ENCODE data around the gene IRAG1. TPM values are rescaled to one million over a fixed set of nuclear protein-coding genes. Genes with fewer than 3 reads are reported as not detected.
A peak's percentile ranks its signal among the peaks of the same experiment; 100 is the strongest.

The IRAG1 gene
- total RNA-seq, 1 experiment from 2014 or later: not detected

- Mint-ChIP-seq H3K36me3 (ENCODE audit: insufficient read depth, unreplicated experiment) (no peaks in the 10 kb centered on the region), H3K9me3 (ENCODE audit: unreplicated experiment) (no peaks in the 10 kb centered on the region), H3K27me3 (ENCODE audit: insufficient read depth, unreplicated experiment) (no peaks in the 10 kb centered on the region), H3K27ac (ENCODE audit: low read depth, unreplicated experiment) (peak overlapping the region; percentile 81), H3K4me1 (ENCODE audit: insufficient read depth, unreplicated experiment) (peaks cover 12% of the 10 kb centered on the region), H3K4me3 (ENCODE audit: unreplicated experiment) (no peak overlapping the region)
- BruUV-seq (replicated peaks): no TSS peak
- ChIA-PET POLR2A (interaction anchor here (0.9 to 1.5 kb wide), 3 partner anchors 113 to 253 kb away, joined by 3 to 5 read pairs (median 3); partner anchors contain the start of gene RNF141), CTCF (interaction anchor here (0.6 to 1.2 kb wide), 2 partner anchors 11 to 112 kb away, joined by 3 to 4 read pairs; no protein-coding TSS in a partner anchor)
- intact Hi-C loops (cut with micrococcal nuclease): no loop called here
- peak; percentile 38 for DNase-seq (ENCODE audit: unreplicated experiment)
- no peak for TF ChIP-seq CTCF (IDR thresholded peaks at IDR 0.05; ENCODE audit: unreplicated experiment)
These were observed 34.0 kb downstream of the IRAG1 start for GRCh38 chr11:10659339-10660216.

GRCh38 chr11:10658621-10659338, 34.8 kb downstream of the IRAG1 start:
- no peak for TF ChIP-seq CTCF (IDR thresholded peaks at IDR 0.05; ENCODE audit: unreplicated experiment)
- POLR2A ChIA-PET: interaction anchor here (0.9 to 1.5 kb wide), 2 partner anchors 118 to 253 kb away, joined by 3 to 5 read pairs; partner anchors contain the start of gene RNF141

GRCh38 chr11:10657308-10658271, 36.0 kb downstream of the IRAG1 start:
- no TSS peak for BruUV-seq (replicated peaks)
- Mint-ChIP-seq H3K27ac (ENCODE audit: low read depth, unreplicated experiment) (no peak overlapping the region), H3K27me3 (ENCODE audit: insufficient read depth, unreplicated experiment) (no peaks in the 10 kb centered on the region), H3K4me1 (ENCODE audit: insufficient read depth, unreplicated experiment) (peaks cover 12% of the 10 kb centered on the region), H3K9me3 (ENCODE audit: unreplicated experiment) (no peaks in the 10 kb centered on the region), H3K36me3 (ENCODE audit: insufficient read depth, unreplicated experiment) (no peaks in the 10 kb centered on the region), H3K4me3 (ENCODE audit: unreplicated experiment) (no peak overlapping the region)
- ChIA-PET POLR2A (interaction anchor here (0.6 kb wide), 2 partner anchors 379 to 804 kb away, joined by 3 read pairs; no protein-coding TSS in a partner anchor), CTCF (interaction anchor here (0.7 to 2.2 kb wide), 5 partner anchors 10 to 254 kb away, joined by 3 to 8 read pairs (median 5); partner anchors contain the start of gene LYVE1)
- no peak for DNase-seq (ENCODE audit: unreplicated experiment)
- no peak for TF ChIP-seq CTCF (IDR thresholded peaks at IDR 0.05; ENCODE audit: unreplicated experiment)
- intact Hi-C loops (cut with micrococcal nuclease): no loop called here

More at GRCh38 chr11:10658621-10659338, 34.8 kb downstream of the IRAG1 start:
- peaks cover 12% of the 10 kb centered on the region for H3K4me1 Mint-ChIP-seq (ENCODE audit: insufficient read depth, unreplicated experiment)
- intact Hi-C loops (cut with micrococcal nuclease): no loop called here
- DNase-seq (ENCODE audit: unreplicated experiment): no peak
- no peak overlapping the region for H3K27ac Mint-ChIP-seq (ENCODE audit: low read depth, unreplicated experiment)
- H3K27me3 Mint-ChIP-seq (ENCODE audit: insufficient read depth, unreplicated experiment): no peaks in the 10 kb centered on the region
- H3K36me3 Mint-ChIP-seq (ENCODE audit: insufficient read depth, unreplicated experiment): no peaks in the 10 kb centered on the region
- no TSS peak for BruUV-seq (replicated peaks)
- no peaks in the 10 kb centered on the region for H3K9me3 Mint-ChIP-seq (ENCODE audit: unreplicated experiment)
- CTCF ChIA-PET: interaction anchor here (0.7 to 2.0 kb wide), 2 partner anchors 90 to 253 kb away, joined by 3 to 5 read pairs; partner anchors contain the start of gene LYVE1
- no peak overlapping the region for H3K4me3 Mint-ChIP-seq (ENCODE audit: unreplicated experiment)

Data from MCF 10A (cell line).